ENCODE results near the gene TARBP1. TPM values are rescaled to one million over a fixed set of nuclear protein-coding genes. Genes with fewer than 3 reads are reported as not detected.
A peak's percentile ranks its signal among the peaks of the same experiment; 100 is the strongest.

Gene TARBP1
- total and polyA plus RNA-seq, 2 of the 13 experiments (the other 11 are each of a cell fraction or from before 2014, with no cell fraction given), result 37.7 to 67.0 TPM

DNA sequence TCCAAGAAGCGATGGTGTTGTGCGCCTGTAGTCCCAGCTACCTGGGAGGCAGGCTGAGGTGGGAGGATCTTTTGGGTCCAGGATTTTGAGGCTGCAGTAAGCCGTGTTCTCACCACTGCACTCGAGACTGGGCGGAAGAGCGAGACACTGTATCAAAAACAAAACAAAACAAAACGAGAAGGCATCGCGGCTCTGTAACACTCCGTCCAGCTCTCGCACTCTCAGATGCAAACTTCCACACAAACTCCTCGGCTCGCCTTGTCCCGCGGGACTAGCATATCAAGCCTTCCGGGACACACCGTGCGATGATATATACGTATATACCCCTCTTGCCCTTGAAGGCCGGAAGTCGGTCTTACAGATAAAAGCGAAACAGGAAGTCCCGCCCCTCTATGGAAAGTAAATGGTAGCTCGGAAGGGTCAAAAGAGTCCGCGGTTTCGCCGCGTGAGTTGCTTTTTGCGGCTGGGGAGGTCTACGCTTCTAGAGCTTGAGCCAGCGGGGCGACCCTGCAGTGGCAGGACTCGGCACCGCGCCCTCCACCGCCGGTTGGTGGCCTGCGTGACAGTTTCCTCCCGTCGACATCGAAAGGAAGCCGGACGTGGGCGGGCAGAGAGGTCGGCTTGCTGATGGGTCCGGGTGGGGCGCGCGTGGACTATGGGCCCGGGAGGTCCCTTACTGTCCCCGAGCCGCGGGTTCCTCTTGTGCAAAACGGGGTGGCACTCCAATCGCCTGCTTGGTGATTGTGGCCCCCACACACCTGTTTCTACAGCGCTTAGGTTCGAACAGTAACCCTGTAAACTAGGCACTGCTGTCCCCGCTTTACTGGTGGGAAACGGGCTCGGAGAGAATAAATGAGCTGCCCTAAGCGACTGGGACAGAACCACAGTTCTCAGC, 105.7 kb downstream of the TARBP1 start, which contains the start of gene COA6 (continued):
- TF ChIP-seq, protein P1, sequence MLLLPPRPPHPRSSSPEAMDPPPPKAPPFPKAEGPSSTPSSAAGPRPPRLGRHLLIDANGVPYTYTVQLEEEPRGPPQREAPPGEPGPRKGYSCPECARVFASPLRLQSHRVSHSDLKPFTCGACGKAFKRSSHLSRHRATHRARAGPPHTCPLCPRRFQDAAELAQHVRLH (CRISPR knock-in tag; IDR thresholded peaks at IDR 0.05; ENCODE audit: borderline replicate concordance, low read depth), result peak; percentile 72; the same call in 1 of the 2 replicates
- TF ChIP-seq AGO1 (IDR thresholded peaks at IDR 0.05; ENCODE audit: low read depth, low read length, poor library complexity, severe bottlenecking), result peak; percentile 77
- TF ChIP-seq ZNF326 (CRISPR knock-in tag; IDR thresholded peaks at IDR 0.05; ENCODE audit: borderline replicate concordance), result no peak
- TF ChIP-seq, protein P2, sequence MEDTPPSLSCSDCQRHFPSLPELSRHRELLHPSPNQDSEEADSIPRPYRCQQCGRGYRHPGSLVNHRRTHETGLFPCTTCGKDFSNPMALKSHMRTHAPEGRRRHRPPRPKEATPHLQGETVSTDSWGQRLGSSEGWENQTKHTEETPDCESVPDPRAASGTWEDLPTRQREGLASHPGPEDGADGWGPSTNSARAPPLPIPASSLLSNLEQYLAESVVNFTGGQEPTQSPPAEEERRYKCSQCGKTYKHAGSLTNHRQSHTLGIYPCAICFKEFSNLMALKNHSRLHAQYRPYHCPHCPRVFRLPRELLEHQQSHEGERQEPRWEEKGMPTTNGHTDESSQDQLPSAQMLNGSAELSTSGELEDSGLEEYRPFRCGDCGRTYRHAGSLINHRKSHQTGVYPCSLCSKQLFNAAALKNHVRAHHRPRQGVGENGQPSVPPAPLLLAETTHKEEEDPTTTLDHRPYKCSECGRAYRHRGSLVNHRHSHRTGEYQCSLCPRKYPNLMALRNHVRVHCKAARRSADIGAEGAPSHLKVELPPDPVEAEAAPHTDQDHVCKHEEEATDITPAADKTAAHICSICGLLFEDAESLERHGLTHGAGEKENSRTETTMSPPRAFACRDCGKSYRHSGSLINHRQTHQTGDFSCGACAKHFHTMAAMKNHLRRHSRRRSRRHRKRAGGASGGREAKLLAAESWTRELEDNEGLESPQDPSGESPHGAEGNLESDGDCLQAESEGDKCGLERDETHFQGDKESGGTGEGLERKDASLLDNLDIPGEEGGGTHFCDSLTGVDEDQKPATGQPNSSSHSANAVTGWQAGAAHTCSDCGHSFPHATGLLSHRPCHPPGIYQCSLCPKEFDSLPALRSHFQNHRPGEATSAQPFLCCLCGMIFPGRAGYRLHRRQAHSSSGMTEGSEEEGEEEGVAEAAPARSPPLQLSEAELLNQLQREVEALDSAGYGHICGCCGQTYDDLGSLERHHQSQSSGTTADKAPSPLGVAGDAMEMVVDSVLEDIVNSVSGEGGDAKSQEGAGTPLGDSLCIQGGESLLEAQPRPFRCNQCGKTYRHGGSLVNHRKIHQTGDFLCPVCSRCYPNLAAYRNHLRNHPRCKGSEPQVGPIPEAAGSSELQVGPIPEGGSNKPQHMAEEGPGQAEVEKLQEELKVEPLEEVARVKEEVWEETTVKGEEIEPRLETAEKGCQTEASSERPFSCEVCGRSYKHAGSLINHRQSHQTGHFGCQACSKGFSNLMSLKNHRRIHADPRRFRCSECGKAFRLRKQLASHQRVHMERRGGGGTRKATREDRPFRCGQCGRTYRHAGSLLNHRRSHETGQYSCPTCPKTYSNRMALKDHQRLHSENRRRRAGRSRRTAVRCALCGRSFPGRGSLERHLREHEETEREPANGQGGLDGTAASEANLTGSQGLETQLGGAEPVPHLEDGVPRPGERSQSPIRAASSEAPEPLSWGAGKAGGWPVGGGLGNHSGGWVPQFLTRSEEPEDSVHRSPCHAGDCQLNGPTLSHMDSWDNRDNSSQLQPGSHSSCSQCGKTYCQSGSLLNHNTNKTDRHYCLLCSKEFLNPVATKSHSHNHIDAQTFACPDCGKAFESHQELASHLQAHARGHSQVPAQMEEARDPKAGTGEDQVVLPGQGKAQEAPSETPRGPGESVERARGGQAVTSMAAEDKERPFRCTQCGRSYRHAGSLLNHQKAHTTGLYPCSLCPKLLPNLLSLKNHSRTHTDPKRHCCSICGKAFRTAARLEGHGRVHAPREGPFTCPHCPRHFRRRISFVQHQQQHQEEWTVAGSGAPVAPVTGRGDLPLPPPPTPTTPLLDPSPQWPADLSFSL (CRISPR knock-in tag; IDR thresholded peaks at IDR 0.05), result peak; percentile 50; the same call in 1 of the 2 replicates
- peak; percentile 79 for TF ChIP-seq RELA (CRISPR knock-in tag; IDR thresholded peaks at IDR 0.05)
- peak; percentile 67 for TF ChIP-seq AGO2 (optimal IDR thresholded peaks at IDR 0.05; ENCODE audit: low read depth, low read length)
- TF ChIP-seq HIVEP1 (CRISPR knock-in tag; IDR thresholded peaks at IDR 0.05), result peak; percentile 74; the same call in 1 of the 2 replicates
- TF ChIP-seq ZC3H13 (CRISPR knock-in tag; IDR thresholded peaks at IDR 0.05), result no peak
- TF ChIP-seq MATR3 (CRISPR knock-in tag; IDR thresholded peaks at IDR 0.05), result no peak
- peak; percentile 81 for TF ChIP-seq GABPA (IDR thresholded peaks at IDR 0.05; ENCODE audit: low read depth, low read length)
- TF ChIP-seq GABPA (CRISPR knock-in tag; IDR thresholded peaks at IDR 0.05; ENCODE audit: low read depth), result peak; percentile 99
- peak; percentile 80; the same call in 1 of the 2 replicates for TF ChIP-seq ZNF616 (CRISPR knock-in tag; IDR thresholded peaks at IDR 0.05; ENCODE audit: low read depth)
- TF ChIP-seq ZBTB38 (CRISPR knock-in tag; IDR thresholded peaks at IDR 0.05), result peak; percentile 87; the same call in 1 of the 2 replicates
- peak; percentile 75; the same call in 1 of the 2 replicates for TF ChIP-seq ZKSCAN8 (CRISPR knock-in tag; IDR thresholded peaks at IDR 0.05; ENCODE audit: borderline replicate concordance)
- TF ChIP-seq ZMYM3 (CRISPR knock-in tag; IDR thresholded peaks at IDR 0.05), result peak; percentile 60
- TF ChIP-seq, protein P3, sequence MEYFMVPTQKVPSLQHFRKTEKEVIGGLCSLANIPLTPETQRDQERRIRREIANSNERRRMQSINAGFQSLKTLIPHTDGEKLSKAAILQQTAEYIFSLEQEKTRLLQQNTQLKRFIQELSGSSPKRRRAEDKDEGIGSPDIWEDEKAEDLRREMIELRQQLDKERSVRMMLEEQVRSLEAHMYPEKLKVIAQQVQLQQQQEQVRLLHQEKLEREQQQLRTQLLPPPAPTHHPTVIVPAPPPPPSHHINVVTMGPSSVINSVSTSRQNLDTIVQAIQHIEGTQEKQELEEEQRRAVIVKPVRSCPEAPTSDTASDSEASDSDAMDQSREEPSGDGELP (IDR thresholded peaks at IDR 0.05; ENCODE audit: borderline replicate concordance, low read depth), result no peak; the same call in 1 of the 2 replicates
- TF ChIP-seq ZNF484 (CRISPR knock-in tag; IDR thresholded peaks at IDR 0.05; ENCODE audit: borderline replicate concordance, low read depth), result no peak
- TF ChIP-seq ZFP90 (CRISPR knock-in tag; IDR thresholded peaks at IDR 0.05; ENCODE audit: borderline replicate concordance), result peak; percentile 75; the same call in 1 of the 2 replicates
- TF ChIP-seq ZNF329 (CRISPR knock-in tag; IDR thresholded peaks at IDR 0.05; ENCODE audit: low read depth), result 0 out of 2 replicates have a peak, but pooled peaks have one; percentile 71
- TF ChIP-seq, protein P4, sequence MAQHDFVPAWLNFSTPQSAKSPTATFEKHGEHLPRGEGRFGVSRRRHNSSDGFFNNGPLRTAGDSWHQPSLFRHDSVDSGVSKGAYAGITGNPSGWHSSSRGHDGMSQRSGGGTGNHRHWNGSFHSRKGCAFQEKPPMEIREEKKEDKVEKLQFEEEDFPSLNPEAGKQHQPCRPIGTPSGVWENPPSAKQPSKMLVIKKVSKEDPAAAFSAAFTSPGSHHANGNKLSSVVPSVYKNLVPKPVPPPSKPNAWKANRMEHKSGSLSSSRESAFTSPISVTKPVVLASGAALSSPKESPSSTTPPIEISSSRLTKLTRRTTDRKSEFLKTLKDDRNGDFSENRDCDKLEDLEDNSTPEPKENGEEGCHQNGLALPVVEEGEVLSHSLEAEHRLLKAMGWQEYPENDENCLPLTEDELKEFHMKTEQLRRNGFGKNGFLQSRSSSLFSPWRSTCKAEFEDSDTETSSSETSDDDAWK (CRISPR knock-in tag; IDR thresholded peaks at IDR 0.05), result no peak
